ENCODE data around the gene PHC2.

GRCh38 chr1:33332881-33333280, 98.0 kb downstream of the PHC2 start:
- TF ChIP-seq MEIS1 (CRISPR knock-in tag; IDR thresholded peaks at IDR 0.05; ENCODE audit: borderline replicate concordance) (no peak), GLI2 (tag by site-specific recombination; IDR thresholded peaks at IDR 0.05; ENCODE audit: borderline replicate concordance, low read depth) (no peak), ZNF121 (tag by site-specific recombination; IDR thresholded peaks at IDR 0.05) (no peak), SETDB1 (IDR thresholded peaks at IDR 0.05; ENCODE audit: insufficient read length, low read length) (no peak), ZNF707 (tag by site-specific recombination; IDR thresholded peaks at IDR 0.05) (no peak), ZNF26 (tag by site-specific recombination; IDR thresholded peaks at IDR 0.05) (no peak), ZNF549 (tag by site-specific recombination; IDR thresholded peaks at IDR 0.05) (no peak), ZNF174 (tag by site-specific recombination; IDR thresholded peaks at IDR 0.05) (no peak)
- TF ChIP-seq, protein P1, sequence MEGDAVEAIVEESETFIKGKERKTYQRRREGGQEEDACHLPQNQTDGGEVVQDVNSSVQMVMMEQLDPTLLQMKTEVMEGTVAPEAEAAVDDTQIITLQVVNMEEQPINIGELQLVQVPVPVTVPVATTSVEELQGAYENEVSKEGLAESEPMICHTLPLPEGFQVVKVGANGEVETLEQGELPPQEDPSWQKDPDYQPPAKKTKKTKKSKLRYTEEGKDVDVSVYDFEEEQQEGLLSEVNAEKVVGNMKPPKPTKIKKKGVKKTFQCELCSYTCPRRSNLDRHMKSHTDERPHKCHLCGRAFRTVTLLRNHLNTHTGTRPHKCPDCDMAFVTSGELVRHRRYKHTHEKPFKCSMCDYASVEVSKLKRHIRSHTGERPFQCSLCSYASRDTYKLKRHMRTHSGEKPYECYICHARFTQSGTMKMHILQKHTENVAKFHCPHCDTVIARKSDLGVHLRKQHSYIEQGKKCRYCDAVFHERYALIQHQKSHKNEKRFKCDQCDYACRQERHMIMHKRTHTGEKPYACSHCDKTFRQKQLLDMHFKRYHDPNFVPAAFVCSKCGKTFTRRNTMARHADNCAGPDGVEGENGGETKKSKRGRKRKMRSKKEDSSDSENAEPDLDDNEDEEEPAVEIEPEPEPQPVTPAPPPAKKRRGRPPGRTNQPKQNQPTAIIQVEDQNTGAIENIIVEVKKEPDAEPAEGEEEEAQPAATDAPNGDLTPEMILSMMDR (tag by site-specific recombination; IDR thresholded peaks at IDR 0.05) = no peak
